ENCODE measurements around the gene SMYD3. TPM values are rescaled to one million over a fixed set of nuclear protein-coding genes. Genes with fewer than 3 reads are reported as not detected.
"Not testable (repeated sequence)": the region's sequence is repeated elsewhere in the genome, so short reads cannot be mapped to it uniquely, and the experiment has no call there.

SMYD3 gene
- total RNA-seq, 1 donor from 2014 or later = 24.2 TPM

GRCh38 chr1:246035060-246035541 is 472.0 kb downstream of the SMYD3 start:
- no peaks in the 10 kb centered on the region for H3K4me1 Mint-ChIP-seq
- TF ChIP-seq CTCF (conservative IDR thresholded peaks at IDR 0.05) = no peak
- no peak overlapping the region for H3K4me3 Mint-ChIP-seq
- H3K27ac Mint-ChIP-seq (ENCODE audit: unreplicated experiment) = no peak overlapping the region
- no peak for DNase-seq (ENCODE audit: low read depth, low spot score)
- H3K27me3 Mint-ChIP-seq (ENCODE audit: low read depth) = no peaks in the 10 kb centered on the region
- H3K9me3 Mint-ChIP-seq = peaks cover 2% of the 10 kb centered on the region
- H3K36me3 Mint-ChIP-seq (ENCODE audit: low read depth) = no peaks in the 10 kb centered on the region

- Mint-ChIP-seq H3K27me3 (ENCODE audit: low read depth) (no peaks in the 10 kb centered on the region), H3K27ac (ENCODE audit: unreplicated experiment) (no peak overlapping the region), H3K4me3 (no peak overlapping the region), H3K9me3 (peaks cover 2% of the 10 kb centered on the region), H3K36me3 (ENCODE audit: low read depth) (no peaks in the 10 kb centered on the region), H3K4me1 (no peaks in the 10 kb centered on the region)
- no peak for DNase-seq (ENCODE audit: low read depth, low spot score)
- TF ChIP-seq CTCF (conservative IDR thresholded peaks at IDR 0.05) = no peak
Observed at GRCh38 chr1:246034630-246035029, 472.4 kb downstream of the SMYD3 start.

GRCh38 chr1:246032984-246033383 is 474.1 kb downstream of the SMYD3 start:
- Mint-ChIP-seq H3K27me3 (ENCODE audit: low read depth) (no peaks in the 10 kb centered on the region), H3K36me3 (ENCODE audit: low read depth) (peaks cover 3% of the 10 kb centered on the region), H3K9me3 (peaks cover 2% of the 10 kb centered on the region), H3K27ac (ENCODE audit: unreplicated experiment) (no peak overlapping the region), H3K4me3 (no peak overlapping the region), H3K4me1 (no peaks in the 10 kb centered on the region)
- no peak for TF ChIP-seq CTCF (conservative IDR thresholded peaks at IDR 0.05)
- DNase-seq (ENCODE audit: low read depth, low spot score) = no peak

- DNase-seq (ENCODE audit: low read depth, low spot score) = no peak
- Mint-ChIP-seq H3K36me3 (ENCODE audit: low read depth) (peaks cover 3% of the 10 kb centered on the region), H3K4me1 (no peaks in the 10 kb centered on the region), H3K27ac (ENCODE audit: unreplicated experiment) (peak overlapping the region; percentile 52), H3K4me3 (no peak overlapping the region), H3K9me3 (peaks cover 2% of the 10 kb centered on the region), H3K27me3 (ENCODE audit: low read depth) (no peaks in the 10 kb centered on the region)
- no peak for TF ChIP-seq CTCF (conservative IDR thresholded peaks at IDR 0.05)
Observed at GRCh38 chr1:246032031-246032551, 475.0 kb downstream of the SMYD3 start.

- Mint-ChIP-seq H3K4me1 (no peaks in the 10 kb centered on the region), H3K36me3 (ENCODE audit: low read depth) (peaks cover 3% of the 10 kb centered on the region), H3K27ac (ENCODE audit: unreplicated experiment) (no peak overlapping the region), H3K9me3 (peaks cover 5% of the 10 kb centered on the region), H3K27me3 (ENCODE audit: low read depth) (no peaks in the 10 kb centered on the region), H3K4me3 (no peak overlapping the region)
- no peak for DNase-seq (ENCODE audit: low read depth, low spot score)
- no peak for TF ChIP-seq CTCF (conservative IDR thresholded peaks at IDR 0.05)
Observed at GRCh38 chr1:246029616-246030015, 477.5 kb downstream of the SMYD3 start.

GRCh38 chr1:246024118-246024517 is 483.0 kb downstream of the SMYD3 start:
- not testable (repeated sequence) for H3K27me3 Mint-ChIP-seq (ENCODE audit: low read depth); DNase-seq (ENCODE audit: low read depth, low spot score); H3K27ac Mint-ChIP-seq (ENCODE audit: unreplicated experiment); H3K4me3 Mint-ChIP-seq; H3K4me1 Mint-ChIP-seq; H3K9me3 Mint-ChIP-seq; H3K36me3 Mint-ChIP-seq (ENCODE audit: low read depth)
